K562 (cell line): ENCODE results near the gene CDK11B. TPM values are rescaled to one million over a fixed set of nuclear protein-coding genes. Genes with fewer than 3 reads are reported as not detected.

Experiments used
- HNRNPK ChIP-seq: fragments of 200-400 bp; formaldehyde crosslinking; IDR thresholded peaks from one replicate; pipeline ENCODE4 v1.6.1; 2018; ENCODE audit warnings: mild to moderate bottlenecking, low read depth, low read length; ENCODE audit not compliant: poor library complexity, severe bottlenecking
- KDM1A ChIP-seq, 2 experiments: fragments of 450-650 bp; IDR thresholded peaks; 2 replicates each; pipeline ENCODE4 v1.6.1; 2016; ENCODE audit warnings: mild to moderate bottlenecking in 2 of 2
- NFE2 ChIP-seq: IDR thresholded peaks from 2 replicates; pipeline ENCODE4 v1.6.1; 2014; ENCODE audit warnings: antibody characterized with exemption, low read depth
- PTBP1 ChIP-seq: fragments of 200-400 bp; formaldehyde crosslinking; IDR thresholded peaks from 2 replicates; pipeline ENCODE4 v1.6.1; 2017; ENCODE audit warnings: low read depth, low read length
- RFX1 ChIP-seq: fragments of 450-650 bp; IDR thresholded peaks from 2 replicates; pipeline ENCODE4 v1.6.1; 2016; ENCODE audit warnings: mild to moderate bottlenecking, moderate library complexity
- SAFB ChIP-seq: fragments of 200-400 bp; formaldehyde crosslinking; IDR thresholded peaks from 2 replicates; pipeline ENCODE4 v1.6.1; 2017; ENCODE audit warnings: low read depth, low read length, borderline replicate concordance
- SAP30 ChIP-seq: fragments of 200-600 bp; sonication (generic); IDR thresholded peaks from 2 replicates; pipeline ENCODE4 v1.6.1; 2012; ENCODE audit warnings: borderline replicate concordance, low read depth, mild to moderate bottlenecking, moderate library complexity, low read length, control low read depth, inconsistent platforms; ENCODE audit not compliant: insufficient read depth, poor library complexity, severe bottlenecking
- ZNF239 ChIP-seq: fragments of 250-450 bp; sonication (Bioruptor Pico); IDR thresholded peaks from 2 replicates; pipeline ENCODE4 v1.4.0; 2020; ENCODE audit warnings: mild to moderate bottlenecking
- ZNF24 ChIP-seq: fragments of 450-650 bp; IDR thresholded peaks from 2 replicates; pipeline ENCODE4 v1.6.1; 2016
- ZNF274 ChIP-seq: IDR thresholded peaks from 2 replicates; pipeline ENCODE4 v1.6.1; 2011; ENCODE audit warnings: low read depth, mild to moderate bottlenecking, low read length, moderate library complexity, borderline replicate concordance
- ZNF41 ChIP-seq: fragments of 250-450 bp; sonication (Bioruptor Pico); conservative IDR thresholded peaks from 2 replicates; pipeline ENCODE4 v1.4.0; 2020; ENCODE audit warnings: mild to moderate bottlenecking
- ZZZ3 ChIP-seq: fragments of 450-650 bp; IDR thresholded peaks from 2 replicates; pipeline ENCODE4 v1.6.1; 2016; ENCODE audit warnings: antibody characterized with exemption, mild to moderate bottlenecking, moderate library complexity
- polyA plus RNA-seq, 8 experiments: library from polyadenylated mRNA; depleted of rRNA in 4 of 8; stranded (reverse) in 5 of 8; unstranded in 3 of 8; fragments of >200 nt; fragmentation: Nextera tagmentation in 2 of 8; fragmentation: Illumina TruSeq in 1 of 8; extraction: Ambion mirVana in 2 of 8; extraction: Trizol in 1 of 8; gene quantifications; 2 replicates each; pipeline versions ENCODE4 v1.2.1 to v1.2.3, GENCODE V29; 2011 to 2014; ENCODE audit warnings: inconsistent platforms in 1 of 8, missing spikeins in 1 of 8
- total RNA-seq, 7 experiments: library from RNA; depleted of rRNA in 6 of 7; stranded (reverse); fragments of >200 nt in 6 of 7; fragmentation: Illumina TruSeq in 2 of 7; extraction: Trizol in 2 of 7; gene quantifications; 2 replicates each; pipeline versions ENCODE4 v1.2.1 to v1.2.3, GENCODE V29; 2011 to 2021; ENCODE audit warnings: low replicate concordance in 1 of 7
- TF ChIP-seq, protein P1 (sequence below): fragments of 250-450 bp; sonication (Bioruptor Pico); IDR thresholded peaks from 2 replicates; pipeline ENCODE4 v1.9.0; 2021; ENCODE audit warnings: mild to moderate bottlenecking, inconsistent platforms
- TF ChIP-seq, protein P2 (sequence below): fragments of 450-650 bp; IDR thresholded peaks from 2 replicates; pipeline ENCODE4 v1.6.1; 2016; ENCODE audit warnings: mild to moderate bottlenecking, moderate library complexity
- TF ChIP-seq, protein P3 (sequence below): sonication (generic); formaldehyde crosslinking; IDR thresholded peaks from 2 replicates; pipeline ENCODE4 v1.8.0; 2022; ENCODE audit warnings: mild to moderate bottlenecking, missing genetic modification reagents

The CDK11B gene
- total and polyA plus RNA-seq, 9 of the 15 experiments (the other 6 are each of a cell fraction or from before 2014, with no cell fraction given) = 2.8 to 52.2 (median 19.5) TPM

DNA sequence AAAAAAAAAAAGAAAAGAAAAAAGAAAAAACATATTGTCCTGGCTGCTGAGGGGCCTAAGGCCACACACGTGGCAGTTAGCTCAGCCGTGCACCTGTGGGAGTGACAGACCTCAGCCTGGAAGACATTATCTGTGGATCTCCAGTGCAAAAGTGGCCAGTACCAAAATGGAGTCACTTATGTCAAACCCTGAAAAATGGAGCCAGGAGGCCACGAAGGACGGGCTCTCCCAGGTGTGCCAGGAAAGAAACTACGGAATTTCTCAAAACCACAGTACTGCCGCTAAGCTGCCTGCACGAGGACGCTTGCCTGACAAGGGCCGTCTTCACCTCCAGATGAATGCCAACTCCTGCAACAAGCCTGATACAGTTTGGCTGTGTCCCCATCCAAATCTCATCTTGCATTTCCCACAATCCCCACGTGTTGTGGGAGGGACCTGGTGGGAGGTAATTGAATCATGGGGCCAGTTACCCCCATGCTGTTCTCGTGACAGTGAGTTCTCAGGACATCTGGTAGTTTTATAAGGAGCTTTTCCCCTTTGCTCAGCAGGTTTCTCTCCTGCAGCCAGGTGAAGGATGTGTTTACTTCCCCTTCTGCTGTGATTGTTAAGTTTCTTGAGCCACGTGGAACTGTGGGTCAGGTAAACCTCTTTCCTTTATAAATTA lies 48.9 kb downstream of the CDK11B start (continued):
- TF ChIP-seq, protein P1, sequence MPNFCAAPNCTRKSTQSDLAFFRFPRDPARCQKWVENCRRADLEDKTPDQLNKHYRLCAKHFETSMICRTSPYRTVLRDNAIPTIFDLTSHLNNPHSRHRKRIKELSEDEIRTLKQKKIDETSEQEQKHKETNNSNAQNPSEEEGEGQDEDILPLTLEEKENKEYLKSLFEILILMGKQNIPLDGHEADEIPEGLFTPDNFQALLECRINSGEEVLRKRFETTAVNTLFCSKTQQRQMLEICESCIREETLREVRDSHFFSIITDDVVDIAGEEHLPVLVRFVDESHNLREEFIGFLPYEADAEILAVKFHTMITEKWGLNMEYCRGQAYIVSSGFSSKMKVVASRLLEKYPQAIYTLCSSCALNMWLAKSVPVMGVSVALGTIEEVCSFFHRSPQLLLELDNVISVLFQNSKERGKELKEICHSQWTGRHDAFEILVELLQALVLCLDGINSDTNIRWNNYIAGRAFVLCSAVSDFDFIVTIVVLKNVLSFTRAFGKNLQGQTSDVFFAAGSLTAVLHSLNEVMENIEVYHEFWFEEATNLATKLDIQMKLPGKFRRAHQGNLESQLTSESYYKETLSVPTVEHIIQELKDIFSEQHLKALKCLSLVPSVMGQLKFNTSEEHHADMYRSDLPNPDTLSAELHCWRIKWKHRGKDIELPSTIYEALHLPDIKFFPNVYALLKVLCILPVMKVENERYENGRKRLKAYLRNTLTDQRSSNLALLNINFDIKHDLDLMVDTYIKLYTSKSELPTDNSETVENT (CRISPR knock-in tag) = no peak
- TF ChIP-seq ZNF274 (no peak), KDM1A (IDR thresholded peaks at IDR 0.05) (no peak), ZNF24 (no peak), ZNF239 (CRISPR knock-in tag) (peak; percentile 79), ZZZ3 (no peak), PTBP1 (no peak), ZNF41 (peak; percentile 91), HNRNPK (no peak), NFE2 (no peak), RFX1 (no peak), SAFB (no peak), SAP30 (no peak)
- TF ChIP-seq, protein P2, sequence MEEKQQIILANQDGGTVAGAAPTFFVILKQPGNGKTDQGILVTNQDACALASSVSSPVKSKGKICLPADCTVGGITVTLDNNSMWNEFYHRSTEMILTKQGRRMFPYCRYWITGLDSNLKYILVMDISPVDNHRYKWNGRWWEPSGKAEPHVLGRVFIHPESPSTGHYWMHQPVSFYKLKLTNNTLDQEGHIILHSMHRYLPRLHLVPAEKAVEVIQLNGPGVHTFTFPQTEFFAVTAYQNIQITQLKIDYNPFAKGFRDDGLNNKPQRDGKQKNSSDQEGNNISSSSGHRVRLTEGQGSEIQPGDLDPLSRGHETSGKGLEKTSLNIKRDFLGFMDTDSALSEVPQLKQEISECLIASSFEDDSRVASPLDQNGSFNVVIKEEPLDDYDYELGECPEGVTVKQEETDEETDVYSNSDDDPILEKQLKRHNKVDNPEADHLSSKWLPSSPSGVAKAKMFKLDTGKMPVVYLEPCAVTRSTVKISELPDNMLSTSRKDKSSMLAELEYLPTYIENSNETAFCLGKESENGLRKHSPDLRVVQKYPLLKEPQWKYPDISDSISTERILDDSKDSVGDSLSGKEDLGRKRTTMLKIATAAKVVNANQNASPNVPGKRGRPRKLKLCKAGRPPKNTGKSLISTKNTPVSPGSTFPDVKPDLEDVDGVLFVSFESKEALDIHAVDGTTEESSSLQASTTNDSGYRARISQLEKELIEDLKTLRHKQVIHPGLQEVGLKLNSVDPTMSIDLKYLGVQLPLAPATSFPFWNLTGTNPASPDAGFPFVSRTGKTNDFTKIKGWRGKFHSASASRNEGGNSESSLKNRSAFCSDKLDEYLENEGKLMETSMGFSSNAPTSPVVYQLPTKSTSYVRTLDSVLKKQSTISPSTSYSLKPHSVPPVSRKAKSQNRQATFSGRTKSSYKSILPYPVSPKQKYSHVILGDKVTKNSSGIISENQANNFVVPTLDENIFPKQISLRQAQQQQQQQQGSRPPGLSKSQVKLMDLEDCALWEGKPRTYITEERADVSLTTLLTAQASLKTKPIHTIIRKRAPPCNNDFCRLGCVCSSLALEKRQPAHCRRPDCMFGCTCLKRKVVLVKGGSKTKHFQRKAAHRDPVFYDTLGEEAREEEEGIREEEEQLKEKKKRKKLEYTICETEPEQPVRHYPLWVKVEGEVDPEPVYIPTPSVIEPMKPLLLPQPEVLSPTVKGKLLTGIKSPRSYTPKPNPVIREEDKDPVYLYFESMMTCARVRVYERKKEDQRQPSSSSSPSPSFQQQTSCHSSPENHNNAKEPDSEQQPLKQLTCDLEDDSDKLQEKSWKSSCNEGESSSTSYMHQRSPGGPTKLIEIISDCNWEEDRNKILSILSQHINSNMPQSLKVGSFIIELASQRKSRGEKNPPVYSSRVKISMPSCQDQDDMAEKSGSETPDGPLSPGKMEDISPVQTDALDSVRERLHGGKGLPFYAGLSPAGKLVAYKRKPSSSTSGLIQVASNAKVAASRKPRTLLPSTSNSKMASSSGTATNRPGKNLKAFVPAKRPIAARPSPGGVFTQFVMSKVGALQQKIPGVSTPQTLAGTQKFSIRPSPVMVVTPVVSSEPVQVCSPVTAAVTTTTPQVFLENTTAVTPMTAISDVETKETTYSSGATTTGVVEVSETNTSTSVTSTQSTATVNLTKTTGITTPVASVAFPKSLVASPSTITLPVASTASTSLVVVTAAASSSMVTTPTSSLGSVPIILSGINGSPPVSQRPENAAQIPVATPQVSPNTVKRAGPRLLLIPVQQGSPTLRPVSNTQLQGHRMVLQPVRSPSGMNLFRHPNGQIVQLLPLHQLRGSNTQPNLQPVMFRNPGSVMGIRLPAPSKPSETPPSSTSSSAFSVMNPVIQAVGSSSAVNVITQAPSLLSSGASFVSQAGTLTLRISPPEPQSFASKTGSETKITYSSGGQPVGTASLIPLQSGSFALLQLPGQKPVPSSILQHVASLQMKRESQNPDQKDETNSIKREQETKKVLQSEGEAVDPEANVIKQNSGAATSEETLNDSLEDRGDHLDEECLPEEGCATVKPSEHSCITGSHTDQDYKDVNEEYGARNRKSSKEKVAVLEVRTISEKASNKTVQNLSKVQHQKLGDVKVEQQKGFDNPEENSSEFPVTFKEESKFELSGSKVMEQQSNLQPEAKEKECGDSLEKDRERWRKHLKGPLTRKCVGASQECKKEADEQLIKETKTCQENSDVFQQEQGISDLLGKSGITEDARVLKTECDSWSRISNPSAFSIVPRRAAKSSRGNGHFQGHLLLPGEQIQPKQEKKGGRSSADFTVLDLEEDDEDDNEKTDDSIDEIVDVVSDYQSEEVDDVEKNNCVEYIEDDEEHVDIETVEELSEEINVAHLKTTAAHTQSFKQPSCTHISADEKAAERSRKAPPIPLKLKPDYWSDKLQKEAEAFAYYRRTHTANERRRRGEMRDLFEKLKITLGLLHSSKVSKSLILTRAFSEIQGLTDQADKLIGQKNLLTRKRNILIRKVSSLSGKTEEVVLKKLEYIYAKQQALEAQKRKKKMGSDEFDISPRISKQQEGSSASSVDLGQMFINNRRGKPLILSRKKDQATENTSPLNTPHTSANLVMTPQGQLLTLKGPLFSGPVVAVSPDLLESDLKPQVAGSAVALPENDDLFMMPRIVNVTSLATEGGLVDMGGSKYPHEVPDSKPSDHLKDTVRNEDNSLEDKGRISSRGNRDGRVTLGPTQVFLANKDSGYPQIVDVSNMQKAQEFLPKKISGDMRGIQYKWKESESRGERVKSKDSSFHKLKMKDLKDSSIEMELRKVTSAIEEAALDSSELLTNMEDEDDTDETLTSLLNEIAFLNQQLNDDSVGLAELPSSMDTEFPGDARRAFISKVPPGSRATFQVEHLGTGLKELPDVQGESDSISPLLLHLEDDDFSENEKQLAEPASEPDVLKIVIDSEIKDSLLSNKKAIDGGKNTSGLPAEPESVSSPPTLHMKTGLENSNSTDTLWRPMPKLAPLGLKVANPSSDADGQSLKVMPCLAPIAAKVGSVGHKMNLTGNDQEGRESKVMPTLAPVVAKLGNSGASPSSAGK = no peak
- TF ChIP-seq, protein P3, sequence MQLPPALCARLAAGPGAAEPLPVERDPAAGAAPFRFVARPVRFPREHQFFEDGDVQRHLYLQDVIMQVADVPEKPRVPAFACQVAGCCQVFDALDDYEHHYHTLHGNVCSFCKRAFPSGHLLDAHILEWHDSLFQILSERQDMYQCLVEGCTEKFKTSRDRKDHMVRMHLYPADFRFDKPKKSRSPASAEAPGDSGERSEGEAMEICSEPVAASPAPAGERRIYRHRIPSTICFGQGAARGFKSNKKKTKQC (CRISPR knock-in tag) = no peak
